NCI-H1694 treated with DMSO at 0.1 percent for 48 hours (cell line): ENCODE measurements around the gene CYBRD1.

ENCODE experiments used
- DNase-seq: peaks from one replicate; lab custom pipeline; 2025; lab: John Stamatoyannopoulos, UW

CYBRD1 gene

GRCh38 chr2:171554991-171555615 lies 32.8 kb downstream of the CYBRD1 start:
- no peak for DNase-seq

- no peak for DNase-seq
Measured at GRCh38 chr2:171557363-171557762, 35.1 kb downstream of the CYBRD1 start.

GRCh38 chr2:171563301-171563700 lies 41.0 kb downstream of the CYBRD1 start:
- no peak for DNase-seq

GRCh38 chr2:171564463-171564862 lies 42.2 kb downstream of the CYBRD1 start:
- DNase-seq, result no peak

GRCh38 chr2:171566057-171566456 lies 43.8 kb downstream of the CYBRD1 start:
- DNase-seq, result no peak

GRCh38 chr2:171566753-171567152 lies 44.5 kb downstream of the CYBRD1 start:
- no peak for DNase-seq

GRCh38 chr2:171568089-171568488 lies 45.8 kb downstream of the CYBRD1 start:
- no peak for DNase-seq

GRCh38 chr2:171571721-171572120 lies 49.4 kb downstream of the CYBRD1 start:
- no peak for DNase-seq

GRCh38 chr2:171574149-171574795 lies 52.0 kb downstream of the CYBRD1 start:
- DNase-seq, result peak; percentile 55

- DNase-seq, result no peak
Measured at GRCh38 chr2:171575606-171576005, 53.3 kb downstream of the CYBRD1 start.

GRCh38 chr2:171578127-171578803 lies 56.0 kb downstream of the CYBRD1 start:
- DNase-seq, result no peak

GRCh38 chr2:171579481-171579880 lies 57.2 kb downstream of the CYBRD1 start:
- DNase-seq, result no peak

GRCh38 chr2:171583566-171583965 lies 61.3 kb downstream of the CYBRD1 start:
- no peak for DNase-seq

- DNase-seq, result no peak
Measured at GRCh38 chr2:171584001-171584400, 61.7 kb downstream of the CYBRD1 start.

- DNase-seq, result no peak
Measured at GRCh38 chr2:171587132-171587531, 64.9 kb downstream of the CYBRD1 start.

GRCh38 chr2:171587567-171587966 lies 65.3 kb downstream of the CYBRD1 start:
- no peak for DNase-seq

GRCh38 chr2:171590116-171590515 lies 67.8 kb downstream of the CYBRD1 start:
- DNase-seq, result no peak

GRCh38 chr2:171592036-171592555 lies 69.8 kb downstream of the CYBRD1 start:
- no peak for DNase-seq

- DNase-seq, result no peak
Measured at GRCh38 chr2:171595456-171595855, 73.2 kb downstream of the CYBRD1 start.

GRCh38 chr2:171595896-171596295 lies 73.6 kb downstream of the CYBRD1 start:
- DNase-seq, result no peak

GRCh38 chr2:171598713-171599319 lies 76.5 kb downstream of the CYBRD1 start:
- peak; percentile 78 for DNase-seq

GRCh38 chr2:171600126-171600525 lies 77.9 kb downstream of the CYBRD1 start:
- DNase-seq, result no peak

GRCh38 chr2:171602352-171602751 lies 80.1 kb downstream of the CYBRD1 start:
- no peak for DNase-seq
